HS-27A (cell line): ENCODE measurements around the gene PYY.
"Not testable (repeated sequence)": the region's sequence is repeated elsewhere in the genome, so short reads cannot be mapped to it uniquely, and the experiment has no call there.

Experiments
- DNase-seq: peaks from one replicate; pipeline ENCODE4 v3.0.0-alpha.2; 2012; ENCODE audit warnings: low read depth, missing footprints

PYY gene

DNA sequence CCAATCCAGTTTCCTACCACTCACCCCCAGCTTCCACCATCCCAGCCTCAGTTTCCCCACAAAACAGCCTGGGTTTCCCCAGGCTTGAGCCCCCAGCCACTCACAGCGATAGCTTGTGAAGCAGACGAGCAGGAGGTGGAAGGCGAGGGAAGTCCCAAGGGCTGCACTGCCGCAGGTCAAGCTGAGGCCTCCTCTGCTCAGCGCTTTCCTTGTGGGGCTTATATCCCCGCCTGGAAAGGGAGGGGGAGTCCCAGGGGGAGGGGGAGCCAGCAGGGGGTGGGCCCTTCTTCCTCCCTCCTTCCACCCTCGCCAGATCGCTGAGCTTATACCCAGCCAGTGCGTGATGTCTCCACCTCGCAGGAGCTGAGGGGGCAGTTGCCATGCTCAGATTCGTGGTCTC lies at the start of gene PYY:
Gene PYY, minus strand, starts transcription at position 195 of the 400 bp plus-strand sequence. CDS start 457 bp downstream, outside the sequence.
- no peak for DNase-seq

DNA sequence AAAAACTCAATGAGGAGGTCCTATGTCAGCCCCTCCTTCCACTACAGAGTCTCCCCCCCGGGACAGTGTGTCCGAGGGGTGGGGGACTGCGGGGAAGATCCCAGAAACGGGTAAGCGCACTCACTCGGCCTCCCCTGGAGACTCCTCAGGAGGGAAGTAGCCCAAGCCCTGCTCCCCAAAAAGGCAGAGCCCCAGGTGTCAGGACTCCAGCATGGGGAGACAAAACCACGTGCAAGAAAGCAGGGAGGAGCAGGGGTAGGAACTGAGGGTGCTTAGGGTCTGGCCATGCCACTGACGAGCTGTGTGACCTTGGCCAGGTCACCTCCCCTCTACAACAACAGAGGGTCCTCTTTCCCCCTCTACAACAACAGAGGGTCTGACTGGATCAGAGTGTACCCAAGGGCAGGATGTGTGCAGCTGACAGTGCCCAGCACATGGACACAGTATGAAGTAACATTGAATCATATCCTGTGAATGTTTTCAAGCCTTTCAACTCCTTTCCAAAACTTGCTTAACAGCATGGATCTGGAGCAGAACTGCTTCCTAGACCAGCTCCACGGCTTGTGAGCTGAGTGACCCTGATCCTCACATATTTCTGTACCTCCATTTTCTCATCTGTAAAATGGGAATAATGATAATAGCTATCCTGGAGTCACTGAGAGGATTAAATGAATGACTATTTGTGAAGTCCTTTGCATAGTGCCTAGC lies 48.6 kb upstream of the PYY start:
- no peak for DNase-seq

DNA sequence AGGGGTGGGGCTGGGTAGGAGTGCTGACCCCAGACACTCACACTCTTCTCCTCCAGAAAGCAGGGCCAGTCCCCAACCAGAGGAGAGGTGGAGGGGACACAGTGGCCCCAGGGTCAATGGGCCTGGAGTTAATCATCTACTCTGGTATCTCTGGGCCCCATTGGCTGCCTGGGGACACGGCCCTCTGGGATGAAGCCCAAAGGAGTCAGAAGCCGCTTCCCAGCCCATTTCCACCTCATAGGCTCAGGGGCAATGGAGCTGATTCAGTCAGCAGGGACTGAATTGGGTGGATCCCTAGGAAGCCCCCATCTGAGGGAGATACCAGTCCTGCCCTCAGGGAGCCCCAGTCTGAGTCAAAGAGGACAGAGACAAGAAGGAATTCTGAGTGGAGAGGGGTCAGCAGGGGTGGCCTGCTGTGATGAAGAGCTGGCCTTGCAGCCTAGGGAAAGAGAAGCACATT lies 47.8 kb upstream of the PYY start:
- DNase-seq = no peak

DNA sequence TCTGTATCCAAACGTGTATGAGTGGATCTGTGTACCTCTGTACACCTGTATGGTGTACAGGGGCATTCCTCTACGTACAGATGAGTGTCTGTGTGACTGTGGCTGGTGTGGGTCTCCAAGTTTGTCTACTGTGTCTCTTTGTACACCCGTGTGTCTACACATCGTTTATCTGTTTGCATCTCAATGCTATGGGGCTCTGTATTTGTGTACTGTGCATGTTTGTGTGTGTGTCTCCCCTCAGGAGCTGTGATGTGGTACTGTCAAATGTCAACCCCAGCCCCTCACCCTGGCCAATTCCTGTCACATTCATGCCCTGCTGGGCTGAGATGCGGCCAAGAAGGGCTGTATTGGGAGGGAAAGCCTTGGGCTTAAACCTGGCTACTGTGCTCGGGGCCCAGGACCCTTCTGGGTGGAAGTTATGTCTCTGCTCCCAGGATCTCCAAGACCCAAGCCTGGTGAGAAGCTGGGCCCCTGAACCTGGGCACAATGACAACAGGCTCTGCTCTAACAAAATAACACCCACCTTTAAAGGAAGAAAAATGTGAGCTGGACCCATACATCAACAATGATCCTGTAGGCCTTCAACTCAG lies 47.2 kb upstream of the PYY start:
- no peak for DNase-seq

GRCh38 chr17:44000141-44000860 lies 46.6 kb upstream of the PYY start:
- no peak for DNase-seq

DNA sequence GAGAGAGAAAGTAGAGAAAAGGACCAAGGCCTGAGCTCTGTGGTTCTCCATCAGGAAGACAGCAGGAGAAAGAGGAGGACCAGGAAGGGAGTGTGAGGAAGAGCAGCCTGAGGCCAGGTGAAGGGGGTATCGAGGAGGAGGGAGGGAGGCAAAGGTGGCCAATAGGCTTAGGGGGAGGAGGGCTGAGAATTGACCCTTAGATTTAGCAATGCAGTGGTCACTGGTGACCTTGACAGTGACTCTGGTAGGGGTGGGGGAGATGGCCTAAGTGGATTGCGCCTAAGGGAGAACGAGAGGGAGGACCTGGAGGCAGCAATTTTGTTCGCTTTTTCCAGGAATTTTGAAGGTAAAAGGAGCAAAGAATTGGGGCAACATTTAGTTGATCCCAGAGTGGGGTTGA lies 45.3 kb upstream of the PYY start:
- DNase-seq = no peak

- no peak for DNase-seq
Measured at GRCh38 chr17:43998552-43998951, 44.8 kb upstream of the PYY start.

DNA sequence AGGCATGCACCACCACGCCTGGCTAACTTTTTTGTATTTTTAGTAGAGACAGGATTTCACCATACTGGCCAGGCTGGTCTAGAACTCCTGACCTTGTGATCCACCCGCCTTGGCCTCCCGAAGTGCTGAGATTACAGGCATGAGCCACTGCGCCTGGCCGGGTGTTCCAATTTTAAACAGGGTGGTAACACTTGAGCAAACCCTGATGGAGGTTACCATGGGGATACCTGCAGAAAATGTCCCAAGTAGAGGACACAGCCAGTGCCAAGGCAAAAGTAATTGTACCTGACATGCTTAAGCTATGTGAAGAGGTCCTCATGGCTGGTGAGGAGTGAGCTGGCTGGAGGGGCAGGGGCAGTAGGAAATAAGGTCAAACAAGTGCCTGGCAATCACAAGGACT lies 43.4 kb upstream of the PYY start:
- not testable (repeated sequence) for DNase-seq

DNA sequence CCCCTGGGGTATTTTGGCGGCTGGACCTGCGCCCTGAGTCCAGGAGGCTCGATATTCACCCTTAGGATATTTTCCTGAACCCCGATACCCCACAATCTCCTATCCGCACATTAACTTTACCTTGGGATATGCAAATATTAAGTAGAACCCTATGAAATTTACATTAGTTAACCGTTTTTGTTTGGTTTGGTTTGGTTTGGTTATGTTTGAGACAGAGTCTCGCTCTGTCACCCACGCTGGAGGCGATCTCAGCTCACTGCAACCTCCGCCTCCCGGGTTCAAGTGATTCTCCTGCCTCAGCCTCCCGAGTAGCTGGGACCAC lies 41.4 kb upstream of the PYY start:
- DNase-seq = no peak

DNA sequence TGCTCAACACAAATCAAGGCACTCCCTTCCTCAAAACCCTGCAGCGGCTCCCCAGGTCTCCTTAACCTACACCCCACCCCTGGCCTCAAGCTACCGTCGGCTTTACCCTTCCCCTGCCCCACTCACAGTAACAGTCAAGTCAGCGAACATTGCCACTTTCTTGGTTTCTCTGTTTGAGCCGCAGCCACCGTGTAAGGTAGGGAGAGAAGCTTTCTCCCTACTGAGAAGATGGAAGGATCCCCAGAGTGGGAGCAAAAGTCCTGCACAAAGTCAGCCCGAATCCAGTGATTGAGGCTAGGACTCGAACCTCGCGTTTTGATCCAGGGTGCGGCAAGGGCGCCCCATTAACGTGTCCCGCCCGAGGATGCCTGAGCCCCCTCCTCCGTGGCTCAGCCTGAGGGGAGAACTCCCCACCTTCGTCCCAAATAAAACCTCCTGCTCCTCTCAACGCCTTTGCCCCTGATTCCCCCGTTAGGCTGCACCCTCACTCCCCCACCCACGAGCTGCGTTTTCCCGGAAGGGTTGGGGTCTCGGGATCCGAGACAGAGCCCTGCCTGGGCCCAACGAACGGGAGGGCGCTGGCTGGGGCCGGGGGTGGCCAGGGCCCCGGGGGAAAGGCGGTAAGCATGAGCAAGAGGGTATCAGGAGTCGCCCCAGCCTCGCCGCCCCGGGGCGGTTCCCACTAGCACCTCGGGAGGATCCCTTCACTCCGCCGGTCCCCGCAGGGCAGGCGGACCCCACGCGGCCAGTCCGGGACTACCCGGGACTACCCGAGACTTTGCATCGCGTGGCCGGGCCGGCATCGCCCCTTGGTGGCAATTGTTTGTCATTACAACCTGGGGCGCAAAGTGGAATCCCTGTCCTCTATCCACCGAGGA lies 40.8 kb upstream of the PYY start:
- no peak for DNase-seq

GRCh38 chr17:43992641-43993040 lies 38.9 kb upstream of the PYY start:
- DNase-seq = no peak

DNA sequence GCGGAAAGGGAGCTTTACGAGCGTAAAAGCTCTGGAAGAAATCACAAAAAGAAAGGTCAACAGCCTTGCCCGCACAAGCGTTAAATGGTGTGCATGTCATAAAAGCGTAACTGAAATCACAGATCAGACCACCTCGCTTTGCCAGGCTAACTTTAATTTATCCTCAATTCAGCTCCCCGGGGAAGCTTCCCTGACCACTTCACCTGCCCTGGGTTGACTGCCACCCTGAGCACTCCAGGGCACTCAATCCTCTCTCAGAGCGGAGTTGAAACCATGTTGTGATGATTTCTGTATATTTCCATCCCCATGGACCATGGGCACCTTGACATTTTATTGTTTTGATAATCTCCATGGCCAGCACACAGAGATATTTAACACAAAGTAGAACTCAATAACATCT lies 34.6 kb upstream of the PYY start:
- no peak for DNase-seq

- DNase-seq = no peak
Measured at GRCh38 chr17:43987131-43988021, 33.6 kb upstream of the PYY start.

- DNase-seq = no peak
Measured at GRCh38 chr17:43986225-43986981, 32.7 kb upstream of the PYY start.

GRCh38 chr17:43984521-43984920 lies 30.8 kb upstream of the PYY start:
- DNase-seq = no peak

DNA sequence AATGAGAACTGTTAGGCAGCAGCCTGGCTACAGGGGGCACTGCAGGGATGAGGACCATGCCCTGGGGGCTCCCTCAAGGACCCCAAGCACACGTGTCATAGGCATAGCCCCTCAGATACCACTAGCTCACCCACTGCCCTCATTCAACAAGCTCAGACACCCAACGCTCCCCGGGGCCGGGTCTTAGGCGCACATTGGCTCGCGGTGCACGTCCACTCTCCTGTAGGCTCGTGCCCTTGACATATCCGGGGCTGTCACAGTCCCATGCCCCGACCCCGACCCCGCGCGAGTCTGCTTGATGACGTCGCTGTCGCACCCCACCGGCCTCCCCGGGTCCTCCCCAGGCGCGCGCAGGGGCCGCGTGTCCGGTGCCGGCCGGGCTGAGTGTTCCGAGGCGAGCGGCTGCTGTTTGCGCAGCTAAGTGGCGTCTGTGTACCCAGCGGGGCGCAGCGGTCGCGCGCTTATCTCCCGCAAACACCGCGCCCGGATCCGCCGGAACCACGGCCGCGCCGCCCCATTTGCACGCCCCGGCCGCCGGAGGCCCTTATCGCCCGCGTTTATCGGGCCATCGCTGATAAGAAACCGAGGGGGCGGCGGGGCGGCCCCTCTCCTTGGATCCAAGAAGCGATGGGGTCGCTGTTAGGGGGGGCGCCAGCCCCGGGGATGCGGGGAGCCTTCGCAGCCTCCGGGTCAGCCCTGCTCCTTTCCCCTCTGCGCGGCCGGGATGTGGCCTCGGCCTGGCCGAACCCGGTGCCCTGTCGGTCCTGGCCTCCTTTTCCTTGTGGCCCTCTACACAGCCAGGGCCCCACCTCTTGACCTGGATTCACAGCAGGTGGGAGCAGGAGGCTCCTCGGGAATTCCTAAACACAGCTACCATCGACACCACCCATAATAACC lies 30.0 kb upstream of the PYY start:
- DNase-seq = no peak

DNA sequence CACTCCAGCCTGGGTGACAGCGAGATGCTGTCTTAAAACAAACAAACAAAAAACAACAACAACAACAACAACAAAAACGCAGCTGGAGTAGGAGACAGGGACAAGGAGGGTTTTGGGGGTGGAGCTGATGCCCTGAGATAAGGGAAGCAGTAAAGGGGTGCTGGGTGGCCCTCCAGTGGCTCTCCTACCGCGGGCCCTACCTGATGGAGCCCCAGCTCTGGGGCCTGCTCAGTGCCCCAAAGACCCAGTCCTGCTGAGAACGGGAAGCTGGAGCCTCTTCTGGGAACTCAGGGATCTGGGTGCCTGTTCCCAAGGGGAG lies 29.4 kb upstream of the PYY start:
- no peak for DNase-seq

DNA sequence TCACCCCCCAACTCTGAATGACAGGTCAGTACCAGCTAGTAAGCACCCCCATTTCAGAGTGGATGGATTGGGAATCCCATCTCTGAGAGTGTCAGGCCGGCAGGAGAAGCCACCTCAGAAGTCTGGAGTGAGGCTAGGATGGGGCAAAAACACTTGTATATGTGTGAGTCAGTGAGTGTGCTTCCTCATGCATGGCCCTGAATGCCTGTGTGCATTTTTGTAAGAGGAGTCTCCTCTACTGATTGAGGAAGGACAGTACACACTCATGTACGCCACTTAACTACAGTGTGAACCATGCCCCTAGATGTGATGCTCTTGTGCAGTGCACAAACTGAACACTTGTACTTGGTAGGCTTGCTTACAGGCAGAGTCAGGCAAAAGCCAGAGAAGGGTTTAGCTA lies 28.4 kb upstream of the PYY start:
- no peak for DNase-seq

DNA sequence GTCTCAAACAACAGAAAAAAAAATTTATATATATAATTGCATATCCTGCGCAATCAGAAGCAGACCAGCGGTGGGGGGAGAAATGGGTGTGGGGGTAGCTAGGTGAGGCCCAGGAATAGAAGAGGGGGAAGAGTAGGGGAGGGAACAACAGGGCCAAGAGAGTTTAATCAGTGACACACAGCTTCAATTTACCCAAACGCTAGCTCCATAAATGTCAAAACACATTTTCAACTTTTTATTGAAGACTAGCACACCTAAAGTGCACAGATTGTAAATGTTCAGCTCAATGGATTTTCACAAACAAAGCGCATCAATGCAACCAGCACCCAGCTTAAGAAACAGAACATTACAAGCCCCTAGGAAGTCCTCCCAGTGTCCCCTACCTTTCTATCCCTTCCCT lies 25.9 kb upstream of the PYY start:
- DNase-seq = no peak

DNA sequence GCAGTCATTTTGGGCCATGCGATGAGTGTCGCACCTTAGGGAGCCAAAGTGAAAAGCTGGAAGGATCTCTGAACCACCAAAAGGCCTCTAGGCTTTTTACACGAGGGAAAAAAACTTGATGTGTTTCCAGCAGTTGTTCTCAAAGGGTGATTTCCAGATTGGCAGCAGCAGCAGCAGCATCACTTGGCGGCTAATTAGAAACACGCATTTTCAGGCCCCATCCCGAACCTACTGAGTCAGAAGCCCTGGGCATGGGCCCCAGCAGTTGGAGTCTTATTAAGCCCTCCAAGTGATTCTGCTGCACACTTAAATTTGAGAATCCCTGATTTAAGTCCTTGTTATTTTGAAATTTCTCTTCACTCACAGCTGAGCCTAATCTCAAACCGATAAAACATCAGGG lies 25.3 kb upstream of the PYY start:
- no peak for DNase-seq
